ENCODE results near the gene PPEF2. TPM values are rescaled to one million over a fixed set of nuclear protein-coding genes. Genes with fewer than 3 reads are reported as not detected.

The PPEF2 gene
- total and polyA plus RNA-seq, 10 of the 15 experiments (the other 5 are each of a cell fraction or from before 2014, with no cell fraction given), result not detected

DNA sequence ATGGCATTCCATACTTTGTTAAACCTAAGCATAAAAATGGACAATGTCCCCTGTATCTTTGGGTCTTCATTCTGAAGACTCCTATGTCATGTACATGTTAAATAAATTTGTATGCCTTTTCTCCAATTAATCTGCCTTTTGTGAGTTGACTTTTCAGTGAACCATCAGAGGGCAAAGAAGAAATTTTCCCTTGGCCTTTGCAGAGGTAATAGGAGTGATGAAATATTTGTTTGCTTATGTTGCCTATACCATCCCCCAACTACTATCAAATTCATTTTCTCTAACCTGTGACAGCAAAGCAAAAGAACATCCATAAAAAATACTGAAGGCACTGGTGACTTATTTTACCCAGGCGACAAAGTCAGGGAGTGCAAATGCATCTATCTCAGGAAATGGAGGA lies 20.3 kb upstream of the PPEF2 start:
- H3K4me3 ChIP-seq, result no peak overlapping the region
- intact Hi-C loops (cut with micrococcal nuclease; ENCODE audit: unreplicated experiment) (no loop called here), in situ Hi-C loops (cut with MboI) (no loop called here)
- no TSS peak for BruUV-seq (replicated peaks)
- no peak overlapping the region for H3K9ac ChIP-seq (ENCODE audit: control insufficient read depth, insufficient read depth, low read length)
- no peak for TF ChIP-seq HDAC2 (IDR thresholded peaks at IDR 0.05)
- TF ChIP-seq SUZ12 (IDR thresholded peaks at IDR 0.05; ENCODE audit: unreplicated experiment), result no peak
- TF ChIP-seq RB1 (IDR thresholded peaks at IDR 0.05; ENCODE audit: borderline replicate concordance), result no peak
- TF ChIP-seq MTA3 (IDR thresholded peaks at IDR 0.05; ENCODE audit: borderline replicate concordance, low read length), result no peak
- TF ChIP-seq, protein P1, sequence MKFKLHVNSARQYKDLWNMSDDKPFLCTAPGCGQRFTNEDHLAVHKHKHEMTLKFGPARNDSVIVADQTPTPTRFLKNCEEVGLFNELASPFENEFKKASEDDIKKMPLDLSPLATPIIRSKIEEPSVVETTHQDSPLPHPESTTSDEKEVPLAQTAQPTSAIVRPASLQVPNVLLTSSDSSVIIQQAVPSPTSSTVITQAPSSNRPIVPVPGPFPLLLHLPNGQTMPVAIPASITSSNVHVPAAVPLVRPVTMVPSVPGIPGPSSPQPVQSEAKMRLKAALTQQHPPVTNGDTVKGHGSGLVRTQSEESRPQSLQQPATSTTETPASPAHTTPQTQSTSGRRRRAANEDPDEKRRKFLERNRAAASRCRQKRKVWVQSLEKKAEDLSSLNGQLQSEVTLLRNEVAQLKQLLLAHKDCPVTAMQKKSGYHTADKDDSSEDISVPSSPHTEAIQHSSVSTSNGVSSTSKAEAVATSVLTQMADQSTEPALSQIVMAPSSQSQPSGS (IDR thresholded peaks at IDR 0.05; ENCODE audit: low read length), result no peak
- no peak for TF ChIP-seq USF1 (IDR thresholded peaks at IDR 0.05; ENCODE audit: borderline replicate concordance, extremely low read length, insufficient read depth, low read depth, low read length)
- no peak for TF ChIP-seq STAT3 (IDR thresholded peaks at IDR 0.05; ENCODE audit: low read depth, low read length)
- TF ChIP-seq CHD4 (IDR thresholded peaks at IDR 0.05), result no peak
- TF ChIP-seq, protein P2, sequence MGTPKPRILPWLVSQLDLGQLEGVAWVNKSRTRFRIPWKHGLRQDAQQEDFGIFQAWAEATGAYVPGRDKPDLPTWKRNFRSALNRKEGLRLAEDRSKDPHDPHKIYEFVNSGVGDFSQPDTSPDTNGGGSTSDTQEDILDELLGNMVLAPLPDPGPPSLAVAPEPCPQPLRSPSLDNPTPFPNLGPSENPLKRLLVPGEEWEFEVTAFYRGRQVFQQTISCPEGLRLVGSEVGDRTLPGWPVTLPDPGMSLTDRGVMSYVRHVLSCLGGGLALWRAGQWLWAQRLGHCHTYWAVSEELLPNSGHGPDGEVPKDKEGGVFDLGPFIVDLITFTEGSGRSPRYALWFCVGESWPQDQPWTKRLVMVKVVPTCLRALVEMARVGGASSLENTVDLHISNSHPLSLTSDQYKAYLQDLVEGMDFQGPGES (IDR thresholded peaks at IDR 0.05), result no peak
- no peak for TF ChIP-seq RUNX3 (IDR thresholded peaks at IDR 0.05; ENCODE audit: low read length)
- no peak for TF ChIP-seq ZNF622 (IDR thresholded peaks at IDR 0.05)
- TF ChIP-seq ZNF687 (IDR thresholded peaks at IDR 0.05), result no peak
- no peak for TF ChIP-seq ESRRA (IDR thresholded peaks at IDR 0.05; ENCODE audit: low read length)
- TF ChIP-seq TCF3 (IDR thresholded peaks at IDR 0.05; ENCODE audit: borderline replicate concordance, insufficient read depth, low read depth, low read length), result no peak
- no peak for TF ChIP-seq EP300 (IDR thresholded peaks at IDR 0.05; ENCODE audit: borderline replicate concordance in 1 of 2, control insufficient read depth in 1 of 2, low read depth in 2 of 2, low read length in 2 of 2)
- no peaks in the 10 kb centered on the region for H3K36me3 ChIP-seq (ENCODE audit: control insufficient read depth in 2 of 2, insufficient read depth in 2 of 2, low read length in 1 of 2)
- H4K20me1 ChIP-seq (ENCODE audit: control insufficient read depth, insufficient read depth), result no peaks in the 10 kb centered on the region
- no peaks in the 10 kb centered on the region for H3K27me3 ChIP-seq (replicated peaks in 1 of 2; ENCODE audit: control insufficient read depth in 2 of 2, insufficient read depth in 2 of 2, low read length in 1 of 2)
- POLR2A ChIA-PET, result no interaction called here
- H3K27ac ChIP-seq (ENCODE audit: control insufficient read depth, insufficient read depth), result no peak overlapping the region
- ATAC-seq (no peak), FAIRE-seq (no peak), DNase-seq (ENCODE audit: low read depth, low spot score) (no peak)
- SMC1A ChIA-PET (ENCODE audit: uncharacterized antibody, unreplicated experiment), result no interaction called here
- 93% methylated on average over 1 of the region's 1 CpG for whole genome bisulfite sequencing (ENCODE audit: insufficient coverage, insufficient replicate concordance, low lambda C conversion rate, missing lambda C conversion rate)
- CTCF ChIA-PET, result no interaction called here
- RAD21 ChIA-PET (ENCODE audit: unreplicated experiment), result no interaction called here
- no peak overlapping the region for H2AFZ ChIP-seq (ENCODE audit: control insufficient read depth, low read depth, low read length)
- no peaks in the 10 kb centered on the region for H3K79me2 ChIP-seq (ENCODE audit: control insufficient read depth, insufficient read depth, low read length)
- H3K4me2 ChIP-seq (ENCODE audit: control insufficient read depth, insufficient read depth), result no peak overlapping the region
- H3K9me3 ChIP-seq (replicated peaks; ENCODE audit: control insufficient read depth, insufficient read depth, low read length), result no peaks in the 10 kb centered on the region
- no peaks in the 10 kb centered on the region for H3K4me1 ChIP-seq (ENCODE audit: control insufficient read depth, insufficient read depth, low read length)

Data from GM12878 (cell line).